Measurements from ENCODE around the gene CCL21. TPM values are rescaled to one million over a fixed set of nuclear protein-coding genes. Genes with fewer than 3 reads are reported as not detected.
"Not testable (repeated sequence)": the region's sequence is repeated elsewhere in the genome, so short reads cannot be mapped to it uniquely, and the experiment has no call there.

CCL21 gene
- total RNA-seq, 2 donors from 2014 or later = 32.6 to 40.2 TPM

DNA sequence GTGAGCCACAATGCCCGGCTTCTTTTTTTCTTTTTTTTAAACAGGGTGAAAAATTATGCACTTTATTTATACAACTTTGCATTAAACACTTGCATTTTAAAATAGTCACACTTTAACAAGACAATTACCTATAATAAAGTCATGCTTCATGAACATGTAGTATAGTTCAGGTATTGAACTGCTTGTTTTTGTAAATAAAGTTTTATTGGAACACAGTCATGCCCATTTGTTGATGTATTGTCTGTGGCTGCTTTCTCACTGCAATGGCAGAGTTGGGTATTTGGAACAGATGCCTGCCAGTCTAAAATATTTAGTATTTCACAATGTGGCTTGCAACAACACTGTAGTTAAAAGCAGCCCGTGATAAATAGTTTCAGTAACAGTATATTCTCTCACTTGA lies 32.8 kb upstream of the CCL21 start:
- H3K27me3 ChIP-seq = no peaks in the 10 kb centered on the region
- ATAC-seq (no peak), DNase-seq (no peak)
- no peak overlapping the region for H3K4me3 ChIP-seq
- no peaks in the 10 kb centered on the region for H3K9me3 ChIP-seq
- TF ChIP-seq, protein P1, sequence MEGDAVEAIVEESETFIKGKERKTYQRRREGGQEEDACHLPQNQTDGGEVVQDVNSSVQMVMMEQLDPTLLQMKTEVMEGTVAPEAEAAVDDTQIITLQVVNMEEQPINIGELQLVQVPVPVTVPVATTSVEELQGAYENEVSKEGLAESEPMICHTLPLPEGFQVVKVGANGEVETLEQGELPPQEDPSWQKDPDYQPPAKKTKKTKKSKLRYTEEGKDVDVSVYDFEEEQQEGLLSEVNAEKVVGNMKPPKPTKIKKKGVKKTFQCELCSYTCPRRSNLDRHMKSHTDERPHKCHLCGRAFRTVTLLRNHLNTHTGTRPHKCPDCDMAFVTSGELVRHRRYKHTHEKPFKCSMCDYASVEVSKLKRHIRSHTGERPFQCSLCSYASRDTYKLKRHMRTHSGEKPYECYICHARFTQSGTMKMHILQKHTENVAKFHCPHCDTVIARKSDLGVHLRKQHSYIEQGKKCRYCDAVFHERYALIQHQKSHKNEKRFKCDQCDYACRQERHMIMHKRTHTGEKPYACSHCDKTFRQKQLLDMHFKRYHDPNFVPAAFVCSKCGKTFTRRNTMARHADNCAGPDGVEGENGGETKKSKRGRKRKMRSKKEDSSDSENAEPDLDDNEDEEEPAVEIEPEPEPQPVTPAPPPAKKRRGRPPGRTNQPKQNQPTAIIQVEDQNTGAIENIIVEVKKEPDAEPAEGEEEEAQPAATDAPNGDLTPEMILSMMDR (IDR thresholded peaks at IDR 0.05) = no peak
- TF ChIP-seq POLR2A (IDR thresholded peaks at IDR 0.05) = no peak
- no peaks in the 10 kb centered on the region for H3K4me1 ChIP-seq
- H3K36me3 ChIP-seq (replicated peaks in 1 of 2; ENCODE audit: insufficient read depth in 1 of 2, low read depth in 2 of 2) = no peaks in the 10 kb centered on the region
- H3K27ac ChIP-seq = no peak overlapping the region
- WGBS, 2 donors = 78 to 93% methylated on average over 2 of the region's 2 CpGs
- intact Hi-C loops (cut with DNase I) = no loop called here

DNA sequence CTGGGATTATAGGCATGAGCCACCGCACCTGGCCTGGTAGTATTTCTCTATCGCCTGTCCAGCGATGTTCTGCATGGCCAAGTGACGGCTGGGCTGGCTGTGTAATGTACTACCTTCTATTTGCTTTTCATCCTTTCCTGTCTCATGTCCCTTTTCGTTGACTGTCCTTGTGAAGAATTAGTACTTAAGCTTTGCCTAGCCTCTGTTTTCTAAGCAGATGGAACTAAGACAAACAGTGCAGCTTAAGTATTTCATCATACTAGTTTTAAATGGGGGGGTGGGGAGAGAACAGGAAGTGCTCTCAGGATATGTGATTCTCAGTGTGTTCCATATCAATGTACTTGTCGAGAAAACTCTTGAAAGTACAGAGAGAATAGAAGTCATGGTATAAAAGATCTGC lies 31.7 kb upstream of the CCL21 start:
- DNase-seq (no peak), ATAC-seq (no peak)
- TF ChIP-seq POLR2A (IDR thresholded peaks at IDR 0.05) = no peak
- TF ChIP-seq, protein P1 (IDR thresholded peaks at IDR 0.05) = no peak
- no peaks in the 10 kb centered on the region for H3K36me3 ChIP-seq (replicated peaks in 1 of 2; ENCODE audit: insufficient read depth in 1 of 2, low read depth in 2 of 2)
- intact Hi-C loops (cut with DNase I) = no loop called here
- H3K27me3 ChIP-seq = no peaks in the 10 kb centered on the region
- H3K9me3 ChIP-seq = no peaks in the 10 kb centered on the region
- 82 to 88% methylated on average over 6 of the region's 6 CpGs for WGBS, 2 donors
- H3K4me3 ChIP-seq = no peak overlapping the region
- no peaks in the 10 kb centered on the region for H3K4me1 ChIP-seq
- no peak overlapping the region for H3K27ac ChIP-seq

DNA sequence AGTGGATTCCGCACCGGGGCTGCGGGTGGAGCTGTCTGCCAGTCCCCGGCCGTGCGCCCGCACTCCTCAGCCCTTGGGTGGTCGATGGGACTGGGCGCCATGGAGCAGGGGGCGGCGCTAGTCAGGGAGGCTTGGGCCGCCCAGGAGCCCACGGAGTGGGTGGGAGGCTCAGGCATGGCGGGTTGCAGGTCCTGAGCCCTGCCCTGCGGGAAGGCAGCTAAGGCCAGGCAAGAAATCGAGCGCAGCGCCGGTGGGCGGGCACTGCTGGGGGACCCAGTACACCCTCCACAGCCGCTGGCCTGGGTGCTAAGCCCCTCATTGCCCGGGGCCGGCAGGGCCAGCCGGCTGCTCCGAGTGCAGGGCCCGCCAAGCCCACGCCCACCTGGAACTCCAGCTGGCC lies 30.2 kb upstream of the CCL21 start:
- H3K4me1 ChIP-seq; intact Hi-C loops (cut with DNase I); H3K36me3 ChIP-seq (replicated peaks in 1 of 2; ENCODE audit: insufficient read depth in 1 of 2, low read depth in 2 of 2); ATAC-seq; DNase-seq; H3K9me3 ChIP-seq; H3K4me3 ChIP-seq; H3K27ac ChIP-seq; H3K27me3 ChIP-seq: not testable (repeated sequence)
- WGBS, 2 donors = 97 to 100% methylated on average over 13 of the region's 27 CpGs

DNA sequence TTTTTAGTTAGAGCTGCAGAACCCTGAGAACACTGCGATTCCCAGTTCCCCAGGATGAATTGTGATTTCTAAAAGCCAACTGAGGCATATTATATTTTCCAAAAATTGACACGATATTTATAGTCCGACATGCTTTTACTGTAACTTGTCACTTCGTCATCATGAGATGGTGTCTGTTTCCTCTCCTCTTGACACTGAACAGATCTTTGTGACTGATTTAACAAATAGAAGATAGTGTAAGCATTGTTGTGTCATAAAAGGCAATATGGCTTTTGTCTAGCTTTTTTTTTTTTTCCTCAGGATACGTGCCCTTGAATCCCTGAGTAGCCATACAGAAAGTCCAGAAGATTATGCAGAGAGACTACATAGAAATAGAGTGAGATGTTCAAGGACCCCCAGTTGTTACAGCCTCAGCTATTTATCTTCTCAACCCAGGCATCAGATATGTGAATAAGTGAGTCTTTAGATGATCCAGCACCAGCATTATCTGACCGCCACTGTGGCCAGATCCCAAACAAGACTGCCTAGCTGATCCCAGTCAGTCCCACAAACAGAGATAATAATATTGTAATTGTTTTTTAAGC lies 27.8 kb upstream of the CCL21 start:
- no peak for ATAC-seq
- intact Hi-C loops (cut with DNase I) = no loop called here
- Histone ChIP-seq H3K9me3 (no peaks in the 10 kb centered on the region), H3K27ac (no peak overlapping the region), H3K27me3 (no peaks in the 10 kb centered on the region), H3K36me3 (replicated peaks in 1 of 2; ENCODE audit: insufficient read depth in 1 of 2, low read depth in 2 of 2) (no peaks in the 10 kb centered on the region), H3K4me1 (no peaks in the 10 kb centered on the region), H3K4me3 (no peak overlapping the region)
- TF ChIP-seq POLR2A (IDR thresholded peaks at IDR 0.05) = no peak
- TF ChIP-seq, protein P1 (IDR thresholded peaks at IDR 0.05) = no peak
- DNase-seq = no peak
- 69% methylated on average over 6 of the region's 6 CpGs for WGBS, 2 donors

DNA sequence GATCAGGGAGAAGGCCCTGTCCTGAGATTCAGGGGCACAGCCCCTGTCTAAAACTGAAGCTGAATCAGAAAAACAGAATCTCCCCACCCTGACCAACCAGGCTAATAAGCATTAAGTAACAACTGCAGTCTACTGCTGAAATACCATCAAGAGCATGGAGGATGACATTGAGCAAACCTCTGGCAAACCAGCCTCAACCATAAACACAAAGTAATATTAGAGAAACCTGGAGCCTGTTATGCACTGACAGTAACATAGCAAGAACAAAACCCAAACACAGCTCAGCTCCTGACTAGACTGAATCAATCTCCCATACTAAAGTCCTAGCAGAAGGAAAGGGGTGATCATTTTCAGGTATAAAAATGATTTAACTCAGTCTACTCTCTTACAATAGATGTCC lies 24.8 kb upstream of the CCL21 start:
- ATAC-seq = no peak
- no peaks in the 10 kb centered on the region for H3K9me3 ChIP-seq
- DNase-seq = no peak
- H3K4me3 ChIP-seq = no peak overlapping the region
- H3K4me1 ChIP-seq = no peaks in the 10 kb centered on the region
- H3K27ac ChIP-seq = no peak overlapping the region
- H3K27me3 ChIP-seq = no peaks in the 10 kb centered on the region
- no peak for TF ChIP-seq POLR2A (IDR thresholded peaks at IDR 0.05)
- TF ChIP-seq, protein P1 (IDR thresholded peaks at IDR 0.05) = no peak
- intact Hi-C loops (cut with DNase I) = no loop called here
- H3K36me3 ChIP-seq (replicated peaks in 1 of 2; ENCODE audit: insufficient read depth in 1 of 2, low read depth in 2 of 2) = no peaks in the 10 kb centered on the region
